ENCODE results near the gene MEGF6.

GRCh38 chr1:3626025-3626424 is 14.7 kb upstream of the MEGF6 start:
- TF ChIP-seq POLR2A (IDR thresholded peaks at IDR 0.05; ENCODE audit: low read length) (no peak), GATA1 (IDR thresholded peaks at IDR 0.05; ENCODE audit: low read depth, low read length) (no peak)

All from erythroblast (primary cell).